Left ventricle myocardium inferior (tissue), 1 donor: ENCODE results near the gene NR1D1. TPM values are rescaled to one million over a fixed set of nuclear protein-coding genes. Genes with fewer than 3 reads are reported as not detected.

ENCODE experiments used
- total RNA-seq: library from RNA; stranded (reverse); fragmentation: NEBNext Ultra II Directional; extraction: Animal tissue kit (Norgen Biotek cat#: 25700); gene quantifications from one replicate; pipeline ENCODE4 v1.2.1, GENCODE V29; 2021
- donor health status: DM: no; HTN: yes; CAD: no; lungs with severe emphysema.

NR1D1 gene
- total RNA-seq, 1 donor from 2014 or later = 19.1 TPM

Other genes starting within 250 kb of the NR1D1 start
- gene IKZF3, start 236.3 kb downstream of the NR1D1 start, total RNA-seq = 0.16 TPM
- not detected for gene ZPBP2, start 232.4 kb downstream of the NR1D1 start, total RNA-seq
- 2.8 TPM for gene GSDMB, start 182.0 kb downstream of the NR1D1 start, total RNA-seq
- gene ORMDL3, start 173.0 kb downstream of the NR1D1 start, total RNA-seq = 44.7 TPM
- not detected for gene LRRC3C, start 172.9 kb downstream of the NR1D1 start, total RNA-seq
- gene GSDMA, start 137.6 kb downstream of the NR1D1 start, total RNA-seq = 0.66 TPM
- gene PSMD3, start 119.8 kb downstream of the NR1D1 start, total RNA-seq = 86.7 TPM
- gene CSF3, start 85.1 kb downstream of the NR1D1 start, total RNA-seq = not detected
- gene MED24, start 46.2 kb downstream of the NR1D1 start, total RNA-seq = 58.2 TPM
- 78.3 TPM for gene THRA, start 37.6 kb downstream of the NR1D1 start, total RNA-seq
- 39.8 TPM for gene MSL1, start 21.4 kb upstream of the NR1D1 start, total RNA-seq
- gene CASC3, start 39.9 kb upstream of the NR1D1 start, total RNA-seq = 44.0 TPM
- gene RAPGEFL1, start 76.9 kb upstream of the NR1D1 start, total RNA-seq = 3.7 TPM
- gene WIPF2, start 118.7 kb upstream of the NR1D1 start, total RNA-seq = 12.5 TPM
- gene CDC6, start 187.3 kb upstream of the NR1D1 start, total RNA-seq = 0.55 TPM
- gene RARA, start 208.6 kb upstream of the NR1D1 start, total RNA-seq = 17.1 TPM